Liver (tissue), 3 donors: ENCODE data around the gene BAZ2A.

Source experiments
- ATF3 ChIP-seq: IDR thresholded peaks from 2 replicates; pipeline ENCODE4 v1.6.1; 2016; ENCODE audit warnings: antibody characterized with exemption
- CTCF ChIP-seq: fragments of 150-350 bp; IDR thresholded peaks from 2 replicates; pipeline ENCODE4 v1.5.1; 2017; ENCODE audit warnings: improper control_type of control experiment, low read depth, low read length; ENCODE audit not compliant: missing input control
- HNF4G ChIP-seq: IDR thresholded peaks from 2 replicates; pipeline ENCODE4 v1.6.1; 2016; ENCODE audit warnings: antibody characterized with exemption
- MAX ChIP-seq: IDR thresholded peaks from 2 replicates; pipeline ENCODE4 v1.6.1; 2016; ENCODE audit warnings: antibody characterized with exemption
- RAD21 ChIP-seq, 2 donors: IDR thresholded peaks; 2 replicates each; pipeline ENCODE4 v1.6.1; 2016; ENCODE audit warnings: antibody characterized with exemption in 2 of 2, mild to moderate bottlenecking in 2 of 2
- REST ChIP-seq: IDR thresholded peaks from 2 replicates; pipeline ENCODE4 v1.6.1; 2016; ENCODE audit warnings: antibody characterized with exemption, mild to moderate bottlenecking
- TAF1 ChIP-seq: conservative IDR thresholded peaks from 2 replicates; pipeline ENCODE4 v1.6.1; 2016; ENCODE audit warnings: antibody characterized with exemption, mild to moderate bottlenecking
- YY1 ChIP-seq: IDR thresholded peaks from 2 replicates; pipeline ENCODE4 v1.6.1; 2016; ENCODE audit warnings: antibody characterized with exemption, mild to moderate bottlenecking
- ZBTB33 ChIP-seq: IDR thresholded peaks from 2 replicates; pipeline ENCODE4 v1.6.1; 2016; ENCODE audit warnings: antibody characterized with exemption
- donor health status: healthy.
- donor health status: healthy.

DNA sequence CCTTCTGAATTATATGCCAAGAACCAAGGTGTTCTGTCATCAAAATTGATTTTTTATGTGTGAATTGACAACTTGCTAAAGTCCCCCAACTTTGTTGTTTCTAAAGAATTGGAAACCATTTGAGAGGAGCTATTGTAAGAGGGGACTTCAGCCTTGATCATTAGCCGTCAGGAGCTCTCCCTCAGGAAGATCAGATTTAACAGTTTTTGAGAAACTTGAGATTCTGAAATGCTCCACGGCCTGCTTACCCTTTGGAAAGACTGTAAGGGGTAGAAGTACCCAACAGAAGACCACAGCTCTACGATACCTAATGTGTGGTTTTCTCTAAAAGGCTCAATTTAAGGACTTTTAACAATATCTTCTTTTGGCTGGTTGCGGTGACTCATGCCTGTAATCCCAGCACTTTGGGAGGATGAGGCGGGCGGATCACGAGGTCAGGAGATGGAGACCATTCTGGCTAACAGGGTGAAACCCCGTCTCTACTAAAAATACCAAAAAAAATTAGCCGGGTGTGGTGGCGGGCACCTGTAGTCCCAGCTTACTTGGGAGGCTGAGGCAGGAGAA, 51.1 kb downstream of the BAZ2A start:
- no peak for TF ChIP-seq CTCF
- TF ChIP-seq RAD21 (IDR thresholded peaks at IDR 0.05), result no peak
- no peak for TF ChIP-seq ZBTB33
- TF ChIP-seq ATF3, result no peak
- TF ChIP-seq MAX, result no peak
- no peak for TF ChIP-seq TAF1
- no peak for TF ChIP-seq REST
- no peak for TF ChIP-seq HNF4G
- no peak for TF ChIP-seq YY1
